Right ventricle myocardium inferior (tissue), 1 donor: ENCODE measurements around the gene RCC1. TPM values are rescaled to one million over a fixed set of nuclear protein-coding genes. Genes with fewer than 3 reads are reported as not detected.
"Not testable (repeated sequence)": the region's sequence is repeated elsewhere in the genome, so short reads cannot be mapped to it uniquely, and the experiment has no call there.

Source experiments
- ATAC-seq: fragments of 200-7000 bp; cut with Tn5 transposase; one replicate; pipeline ENCODE4 v1.9.1; 2020; ENCODE audit warnings: mild to moderate bottlenecking, moderate library complexity
- DNase-seq: peaks from one replicate; pipeline ENCODE4 v3.0.0; 2021; ENCODE audit errors: missing footprints
- intact Hi-C: fragments of 100-400 bp; cut with DNase I; formaldehyde crosslinking; loops from one replicate; pipeline ENCODE4 v1.11.0; 2022
- total RNA-seq: library from RNA; stranded (reverse); fragmentation: NEBNext Ultra II Directional; extraction: Animal tissue kit (Norgen Biotek cat#: 25700); gene quantifications from one replicate; pipeline ENCODE4 v1.2.1, GENCODE V29; 2021
- donor health status: DM: no; HTN: yes; CAD: no; lungs with severe emphysema.

RCC1 gene
- total RNA-seq, 1 donor from 2014 or later, result 8.5 TPM

GRCh38 chr1:28509705-28510272 is 3.9 kb downstream of the RCC1 start:
- DNase-seq (no peak), ATAC-seq (no peak)
- intact Hi-C loops, result no loop called here

GRCh38 chr1:28510273-28510969 is 4.6 kb downstream of the RCC1 start:
- DNase-seq, result no peak
- no peak for ATAC-seq
- intact Hi-C loops, result no loop called here

- ATAC-seq (no peak), DNase-seq (no peak)
- intact Hi-C loops, result no loop called here
Measured at GRCh38 chr1:28510970-28511440, 5.2 kb downstream of the RCC1 start.

GRCh38 chr1:28512058-28512611 is 6.3 kb downstream of the RCC1 start:
- no peak for ATAC-seq
- intact Hi-C loops, result no loop called here
- no peak for DNase-seq

- DNase-seq, ATAC-seq, intact Hi-C loops: not testable (repeated sequence)
Measured at GRCh38 chr1:28514445-28514933, 8.6 kb downstream of the RCC1 start.

- intact Hi-C loops, result loop anchor here (5.0 kb wide), 1 partner anchor 361 kb away; no protein-coding TSS in a partner anchor
- ATAC-seq (no peak), DNase-seq (no peak)
Measured at GRCh38 chr1:28516518-28516956, 10.7 kb downstream of the RCC1 start.

GRCh38 chr1:28517649-28517999 is 11.8 kb downstream of the RCC1 start:
- intact Hi-C loops, result loop anchor here (5.0 kb wide), 1 partner anchor 360 kb away; no protein-coding TSS in a partner anchor
- DNase-seq, result no peak
- ATAC-seq, result no peak

GRCh38 chr1:28518000-28518744 is 12.3 kb downstream of the RCC1 start:
- intact Hi-C loops, result loop anchor here (2.0 to 5.0 kb wide), 3 partner anchors 35 to 359 kb away; partner anchors contain the start of gene TRNAU1AP
- ATAC-seq (peak; percentile 95), DNase-seq (peak; percentile 97)

GRCh38 chr1:28518745-28519341 is 13.0 kb downstream of the RCC1 start:
- DNase-seq (no peak), ATAC-seq (peak; percentile 1)
- intact Hi-C loops, result loop anchor here (2.0 to 5.0 kb wide), 3 partner anchors 34 to 358 kb away; partner anchors contain the start of gene TRNAU1AP

GRCh38 chr1:28519946-28520725 is 14.3 kb downstream of the RCC1 start:
- intact Hi-C loops, result loop anchor here (2.0 to 5.0 kb wide), 3 partner anchors 33 to 357 kb away; partner anchors contain the start of gene TRNAU1AP
- DNase-seq (no peak), ATAC-seq (no peak)

- ATAC-seq, DNase-seq, intact Hi-C loops: not testable (repeated sequence)
Measured at GRCh38 chr1:28520796-28521195, 15.0 kb downstream of the RCC1 start.

GRCh38 chr1:28521502-28522164 is 15.8 kb downstream of the RCC1 start:
- no peak for DNase-seq
- intact Hi-C loops, result no loop called here
- ATAC-seq, result no peak

- DNase-seq, intact Hi-C loops, ATAC-seq: not testable (repeated sequence)
Measured at GRCh38 chr1:28522537-28522936, 16.7 kb downstream of the RCC1 start.

GRCh38 chr1:28525002-28525642 is 19.3 kb downstream of the RCC1 start:
- DNase-seq, ATAC-seq, intact Hi-C loops: not testable (repeated sequence)

GRCh38 chr1:28526886-28527285 is 21.0 kb downstream of the RCC1 start:
- intact Hi-C loops, result no loop called here
- ATAC-seq, result no peak
- no peak for DNase-seq

GRCh38 chr1:28530456-28530855 is 24.6 kb downstream of the RCC1 start:
- intact Hi-C loops, result no loop called here
- DNase-seq, result no peak
- no peak for ATAC-seq

- intact Hi-C loops, result no loop called here
- ATAC-seq (no peak), DNase-seq (no peak)
Measured at GRCh38 chr1:28534671-28535070, 28.8 kb downstream of the RCC1 start.
